ENCODE results near the gene EPHA3. TPM values are rescaled to one million over a fixed set of nuclear protein-coding genes. Genes with fewer than 3 reads are reported as not detected.

Gene EPHA3
- total and polyA plus RNA-seq, 2 of the 4 experiments (the other 2 are of a cell fraction): 0.10 to 0.18 TPM

GRCh38 chr3:89419647-89420241 lies 312.3 kb downstream of the EPHA3 start:
- Histone ChIP-seq H2BK5ac (ENCODE audit: low read depth, low read length, poor library complexity, severe bottlenecking) (no peak overlapping the region), H2BK20ac (ENCODE audit: low read depth, low read length) (no peak overlapping the region), H3K27me3 (ENCODE audit: control insufficient read depth, insufficient read depth, low read length) (no peaks in the 10 kb centered on the region), H4K20me1 (ENCODE audit: insufficient read depth, low read length) (no peaks in the 10 kb centered on the region), H2BK15ac (ENCODE audit: low read depth, low read length) (no peak overlapping the region), H3K79me1 (ENCODE audit: low read depth in 1 of 2, low read length in 2 of 2) (no peaks in the 10 kb centered on the region), H2AK5ac (ENCODE audit: low read depth, low read length) (no peak overlapping the region), H3K27ac (ENCODE audit: insufficient read depth, low read length) (no peak overlapping the region), H2AFZ (replicated peaks; ENCODE audit: low read length, poor library complexity) (no peak overlapping the region), H3K56ac (ENCODE audit: extremely low read depth, insufficient read depth, low read length) (no peak overlapping the region), H4K91ac (ENCODE audit: insufficient read depth, low read depth, low read length) (no peak overlapping the region), H3K9ac (ENCODE audit: low read depth, low read length) (no peak overlapping the region), H3K18ac (ENCODE audit: low read depth, low read length) (no peak overlapping the region), H3K4me3 (ENCODE audit: insufficient read depth, low read depth, low read length) (no peak overlapping the region), H3K4me2 (ENCODE audit: low read depth, low read length) (no peak overlapping the region), H3K36me3 (ENCODE audit: control insufficient read depth, insufficient read depth, low read length) (no peaks in the 10 kb centered on the region), H2AK9ac (replicated peaks; ENCODE audit: low read depth, low read length, poor library complexity) (no peak overlapping the region), H3K23ac (ENCODE audit: low read depth, low read length) (no peak overlapping the region), H2BK120ac (ENCODE audit: low read depth, low read length) (no peak overlapping the region), H4K5ac (ENCODE audit: low read depth, low read length) (no peak overlapping the region), H3K4me1 (ENCODE audit: control insufficient read depth, insufficient read depth, low read length) (no peaks in the 10 kb centered on the region), H3K9me1 (ENCODE audit: insufficient read depth, low read length) (no peaks in the 10 kb centered on the region), H4K8ac (ENCODE audit: low read depth in 2 of 2, low read length in 2 of 2) (no peak overlapping the region), H3K14ac (replicated peaks; ENCODE audit: low read depth, low read length) (no peak overlapping the region), H3K9me3 (ENCODE audit: control insufficient read depth, insufficient read depth, low read length) (no peaks in the 10 kb centered on the region), H3K4ac (ENCODE audit: low read depth, low read length) (no peak overlapping the region)
- no peak for DNase-seq
- intact Hi-C loops (cut with micrococcal nuclease): no loop called here
- no peak for TF ChIP-seq CHD1 (IDR thresholded peaks at IDR 0.05; ENCODE audit: low read depth, low read length)
- no CpG with 5 or more reads among the region's 3 CpGs for WGBS, 2 experiments (ENCODE audit: extremely low coverage in 2 of 2, insufficient read length in 1 of 2)
- in situ Hi-C loops (cut with MboI; ENCODE audit: low sequenced_read_pairs): no loop called here
- ATAC-seq (ENCODE audit: low read depth): no peak
- ChIA-PET POLR2A (ENCODE audit: unreplicated experiment) (no interaction called here), CTCF (no interaction called here)
- BruUV-seq (replicated peaks): no TSS peak
- dilution Hi-C loops (cut with HindIII; ENCODE audit: low sequenced_read_pairs, unreplicated experiment): no loop called here
